Loucy (cell line): Measurements from ENCODE around the gene PTGFRN.

Source experiments
- H2AFZ ChIP-seq: fragments of 200-600 bp; sonication (generic); 2 replicates; pipeline ENCODE4 v1.6.0; 2016; ENCODE audit warnings: antibody characterized with exemption, mild to moderate bottlenecking, low read length, moderate library complexity
- H3F3A ChIP-seq: fragments of 200-600 bp; 2 replicates; pipeline ENCODE4 v1.6.0; 2016; ENCODE audit warnings: antibody characterized with exemption, low read depth, mild to moderate bottlenecking
- H3K27me3 ChIP-seq: fragments of 200-600 bp; sonication (generic); 2 replicates; pipeline ENCODE4 v1.6.1; 2014; ENCODE audit warnings: low read length, mild to moderate bottlenecking; ENCODE audit not compliant: insufficient read depth, poor library complexity, severe bottlenecking
- H3K36me3 ChIP-seq: fragments of 200-600 bp; sonication (generic); 2 replicates; pipeline ENCODE4 v1.6.1; 2016; ENCODE audit warnings: low read length; ENCODE audit not compliant: insufficient read depth
- H3K4me1 ChIP-seq: fragments of 200-600 bp; sonication (generic); 2 replicates; pipeline ENCODE4 v1.5.1; 2014; ENCODE audit warnings: low read length, mild to moderate bottlenecking; ENCODE audit not compliant: insufficient read depth, poor library complexity, severe bottlenecking
- H3K4me2 ChIP-seq: fragments of 200-600 bp; sonication (generic); 2 replicates; pipeline ENCODE4 v1.6.0; 2014; ENCODE audit warnings: antibody characterized with exemption, low read length, low read depth, mild to moderate bottlenecking; ENCODE audit not compliant: poor library complexity, severe bottlenecking
- H3K4me3 ChIP-seq: fragments of 200-600 bp; sonication (generic); 2 replicates; pipeline ENCODE4 v1.5.1; 2014; ENCODE audit warnings: low read length, mild to moderate bottlenecking, mixed read lengths; ENCODE audit not compliant: poor library complexity, severe bottlenecking
- H3K79me2 ChIP-seq: fragments of 200-600 bp; sonication (generic); 2 replicates; pipeline ENCODE4 v1.6.1; 2014; ENCODE audit warnings: low read length; ENCODE audit not compliant: insufficient read depth
- H3K9ac ChIP-seq: fragments of 200-600 bp; sonication (generic); 2 replicates; pipeline ENCODE4 v1.6.0; 2014; ENCODE audit warnings: mild to moderate bottlenecking, low read depth, low read length, moderate library complexity; ENCODE audit not compliant: poor library complexity, severe bottlenecking
- H3K9me2 ChIP-seq: fragments of 200-600 bp; sonication (generic); replicated peaks from 2 replicates; pipeline ENCODE4 v1.6.1; 2016; ENCODE audit warnings: low read depth, low read length, mixed read lengths
- H3K9me3 ChIP-seq: fragments of 200-600 bp; sonication (generic); 2 replicates; pipeline ENCODE4 v1.6.1; 2014; ENCODE audit warnings: mild to moderate bottlenecking, antibody characterized with exemption, low read length, low read depth; ENCODE audit not compliant: insufficient read depth
- H4K20me1 ChIP-seq: fragments of 200-600 bp; sonication (generic); 2 replicates; pipeline ENCODE4 v1.6.0; 2014; ENCODE audit warnings: antibody characterized with exemption, low read length, mild to moderate bottlenecking; ENCODE audit not compliant: insufficient read depth, poor library complexity, severe bottlenecking
- EZH2phosphoT487 ChIP-seq: fragments of 200-600 bp; IDR thresholded peaks from 2 replicates; pipeline ENCODE4 v1.6.1; 2018; ENCODE audit warnings: antibody characterized with exemption, mild to moderate bottlenecking, moderate library complexity, borderline replicate concordance
- TF ChIP-seq, protein P1 (sequence below): fragments of 200-600 bp; sonication (generic); conservative IDR thresholded peaks from 2 replicates; pipeline ENCODE4 v1.5.1; 2014; ENCODE audit warnings: mild to moderate bottlenecking, antibody characterized with exemption, low read length

The PTGFRN gene

DNA sequence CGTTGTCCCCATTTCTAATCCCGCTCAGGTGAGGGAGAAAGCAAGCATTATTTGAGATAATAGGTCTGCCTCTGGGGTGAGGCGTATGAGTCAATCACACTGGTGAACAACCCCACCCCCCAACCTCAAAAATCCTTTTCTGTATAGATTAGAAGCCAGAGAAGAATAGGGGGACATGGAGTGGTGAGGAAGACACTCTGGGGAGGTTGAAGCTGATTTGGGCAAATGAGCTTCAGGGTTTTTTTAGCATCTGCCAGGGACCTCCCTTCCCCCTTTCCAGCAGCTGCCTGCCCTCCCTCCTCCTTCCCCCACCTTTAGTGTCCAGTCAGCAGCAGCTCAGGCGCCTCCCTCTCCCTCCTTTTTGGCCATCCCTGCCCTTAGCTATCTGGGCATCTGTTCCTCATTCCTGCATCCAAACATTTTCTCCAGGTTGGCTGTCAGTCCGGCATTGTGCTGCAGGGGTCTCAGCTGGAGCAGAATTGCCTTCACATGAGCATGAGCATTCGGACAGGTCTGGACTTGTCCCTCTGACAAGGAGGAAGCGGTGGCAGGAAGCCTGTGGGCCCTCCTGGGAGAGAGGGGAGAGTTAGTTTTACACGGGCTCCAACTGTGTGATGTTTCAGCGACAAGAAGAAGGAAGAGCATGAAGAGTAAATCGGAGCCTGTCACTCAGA, 30.8 kb upstream of the PTGFRN start:
- Histone ChIP-seq H3K4me1 (peaks cover 30% of the 10 kb centered on the region), H3K4me2 (peak overlapping the region; percentile 88), H3K9ac (peak overlapping the region; percentile 73), H3K27me3 (no peaks in the 10 kb centered on the region), H3K36me3 (no peaks in the 10 kb centered on the region), H3K79me2 (no peaks in the 10 kb centered on the region), H2AFZ (peak overlapping the region; percentile 40), H3K4me3 (peak overlapping the region; percentile 68), H3F3A (no peaks in the 10 kb centered on the region), H4K20me1 (no peaks in the 10 kb centered on the region), H3K9me3 (no peaks in the 10 kb centered on the region), H3K9me2 (no peaks in the 10 kb centered on the region)
- TF ChIP-seq, protein P1, sequence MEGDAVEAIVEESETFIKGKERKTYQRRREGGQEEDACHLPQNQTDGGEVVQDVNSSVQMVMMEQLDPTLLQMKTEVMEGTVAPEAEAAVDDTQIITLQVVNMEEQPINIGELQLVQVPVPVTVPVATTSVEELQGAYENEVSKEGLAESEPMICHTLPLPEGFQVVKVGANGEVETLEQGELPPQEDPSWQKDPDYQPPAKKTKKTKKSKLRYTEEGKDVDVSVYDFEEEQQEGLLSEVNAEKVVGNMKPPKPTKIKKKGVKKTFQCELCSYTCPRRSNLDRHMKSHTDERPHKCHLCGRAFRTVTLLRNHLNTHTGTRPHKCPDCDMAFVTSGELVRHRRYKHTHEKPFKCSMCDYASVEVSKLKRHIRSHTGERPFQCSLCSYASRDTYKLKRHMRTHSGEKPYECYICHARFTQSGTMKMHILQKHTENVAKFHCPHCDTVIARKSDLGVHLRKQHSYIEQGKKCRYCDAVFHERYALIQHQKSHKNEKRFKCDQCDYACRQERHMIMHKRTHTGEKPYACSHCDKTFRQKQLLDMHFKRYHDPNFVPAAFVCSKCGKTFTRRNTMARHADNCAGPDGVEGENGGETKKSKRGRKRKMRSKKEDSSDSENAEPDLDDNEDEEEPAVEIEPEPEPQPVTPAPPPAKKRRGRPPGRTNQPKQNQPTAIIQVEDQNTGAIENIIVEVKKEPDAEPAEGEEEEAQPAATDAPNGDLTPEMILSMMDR: no peak
- TF ChIP-seq EZH2phosphoT487: no peak

GRCh38 chr1:116879478-116880133, 30.1 kb upstream of the PTGFRN start:
- peaks cover 30% of the 10 kb centered on the region for H3K4me1 ChIP-seq
- no peaks in the 10 kb centered on the region for H4K20me1 ChIP-seq
- H3K79me2 ChIP-seq: no peaks in the 10 kb centered on the region
- H3K9me2 ChIP-seq: no peaks in the 10 kb centered on the region
- H3K36me3 ChIP-seq: no peaks in the 10 kb centered on the region
- peak overlapping the region; percentile 68 for H3K4me3 ChIP-seq
- H3K4me2 ChIP-seq: peak overlapping the region; percentile 88
- H3K9me3 ChIP-seq: no peaks in the 10 kb centered on the region
- H3K27me3 ChIP-seq: no peaks in the 10 kb centered on the region
- TF ChIP-seq EZH2phosphoT487: no peak
- TF ChIP-seq, protein P1: no peak
- H2AFZ ChIP-seq: peak overlapping the region; percentile 40; the same call in 1 of the 2 replicates
- no peaks in the 10 kb centered on the region for H3F3A ChIP-seq
- peak overlapping the region; percentile 73 for H3K9ac ChIP-seq

GRCh38 chr1:116880917-116881316, 28.8 kb upstream of the PTGFRN start:
- H3K9me2 ChIP-seq: no peaks in the 10 kb centered on the region
- no peak overlapping the region for H2AFZ ChIP-seq
- H4K20me1 ChIP-seq: no peaks in the 10 kb centered on the region
- no peaks in the 10 kb centered on the region for H3F3A ChIP-seq
- TF ChIP-seq, protein P1: no peak
- no peak for TF ChIP-seq EZH2phosphoT487
- no peaks in the 10 kb centered on the region for H3K36me3 ChIP-seq
- peaks cover 30% of the 10 kb centered on the region for H3K4me1 ChIP-seq
- H3K79me2 ChIP-seq: no peaks in the 10 kb centered on the region
- H3K4me2 ChIP-seq: no peak overlapping the region
- H3K4me3 ChIP-seq: no peak overlapping the region
- no peak overlapping the region for H3K9ac ChIP-seq
- no peaks in the 10 kb centered on the region for H3K27me3 ChIP-seq
- no peaks in the 10 kb centered on the region for H3K9me3 ChIP-seq
